Stimulated activated CD4-positive, alpha-beta T cell treated with anti-CD3 and anti-CD28 coated beads, Interleukin-1b, Interleukin-23, amount 100 ng/mL, for 4 hours (primary cell): ENCODE data around the gene C6orf118.

Experiments used
- DNase-seq, 2 donors: peaks; one replicate each; pipeline ENCODE4 v3.0.0-alpha.2; 2020; ENCODE audit warnings: low read depth in 2 of 2

C6orf118 gene

DNA sequence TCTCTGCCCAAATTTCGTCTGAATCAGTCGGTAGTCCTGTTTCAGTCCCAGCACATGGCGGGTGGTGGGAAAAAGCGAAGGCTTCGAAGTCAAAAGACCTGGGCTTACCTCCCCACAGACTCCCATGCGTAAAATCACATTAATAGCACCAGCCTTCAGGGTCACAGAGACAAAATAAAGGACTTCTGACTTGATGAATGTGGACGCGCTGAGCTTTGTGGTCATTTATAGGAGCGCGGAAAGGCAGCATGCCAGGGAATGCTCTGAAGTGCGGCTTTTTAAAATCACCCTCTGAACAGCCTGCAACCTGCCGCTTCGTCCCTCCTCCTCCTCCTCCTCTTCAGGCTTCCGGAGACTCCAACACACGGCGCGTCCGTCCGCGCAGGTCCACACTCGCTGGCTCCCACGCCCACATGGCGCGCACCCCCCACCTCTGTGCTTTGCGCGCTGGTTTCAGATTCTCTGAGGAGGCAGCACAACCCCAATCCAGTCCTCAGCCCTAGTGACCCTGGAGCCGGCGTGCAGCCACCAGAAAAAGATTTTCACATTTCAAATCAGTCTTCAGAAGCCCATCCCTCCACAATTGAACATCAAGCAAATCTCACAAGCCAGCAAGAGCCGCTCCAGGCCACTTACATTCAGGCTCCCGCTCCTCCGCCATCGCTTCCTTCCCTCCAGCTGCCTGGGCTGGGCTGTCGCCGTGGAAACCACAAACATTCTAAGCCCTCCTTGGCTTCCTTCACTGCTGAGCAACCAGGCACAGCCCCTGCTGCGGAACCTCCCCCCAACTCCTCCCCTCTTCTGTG is at the start of gene C6orf118:
Gene C6orf118 (minus strand): TSS at position 680 of the 806 bp plus-strand sequence. CDS start 19 bp downstream, at position 661.
- DNase-seq: no peak

DNA sequence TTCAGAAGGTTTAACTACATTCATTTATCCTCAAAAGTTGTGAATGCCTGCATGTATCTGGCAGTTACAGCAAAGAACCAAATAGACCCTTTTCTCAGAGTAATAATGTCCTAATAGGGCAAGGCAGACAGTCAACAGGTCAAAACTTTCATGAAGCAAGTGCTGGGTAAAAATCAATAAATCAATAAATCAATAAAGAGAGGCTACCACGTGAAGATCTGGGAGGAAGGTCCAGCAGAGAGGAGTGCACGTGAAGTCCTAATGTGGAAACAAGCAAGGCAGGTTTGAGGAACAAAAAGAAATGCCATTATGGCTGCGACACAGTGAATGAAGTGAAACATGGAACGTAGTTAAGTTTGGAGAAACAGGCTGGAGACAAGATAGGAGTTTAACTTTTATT is 36.3 kb upstream of the C6orf118 start:
- no peak for DNase-seq

DNA sequence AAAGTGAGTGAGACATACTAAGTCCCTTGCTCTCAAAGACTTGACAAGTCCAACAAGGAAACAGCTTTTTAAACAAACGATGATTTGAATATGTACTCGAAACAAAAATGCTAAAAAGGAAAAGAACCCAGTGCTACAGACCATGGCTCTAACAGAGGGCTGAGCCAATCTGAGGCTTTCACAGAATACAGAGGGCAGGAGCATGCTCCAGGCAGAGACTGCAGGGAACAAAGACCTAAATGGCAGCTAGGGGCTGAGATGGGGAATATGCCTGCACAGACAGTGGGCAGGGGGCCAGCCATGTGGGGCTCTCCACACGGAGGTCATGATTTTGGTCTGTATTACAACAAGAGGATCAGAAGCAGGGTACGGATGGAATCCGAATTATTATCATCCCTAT is 31.1 kb upstream of the C6orf118 start:
- no peak for DNase-seq

DNA sequence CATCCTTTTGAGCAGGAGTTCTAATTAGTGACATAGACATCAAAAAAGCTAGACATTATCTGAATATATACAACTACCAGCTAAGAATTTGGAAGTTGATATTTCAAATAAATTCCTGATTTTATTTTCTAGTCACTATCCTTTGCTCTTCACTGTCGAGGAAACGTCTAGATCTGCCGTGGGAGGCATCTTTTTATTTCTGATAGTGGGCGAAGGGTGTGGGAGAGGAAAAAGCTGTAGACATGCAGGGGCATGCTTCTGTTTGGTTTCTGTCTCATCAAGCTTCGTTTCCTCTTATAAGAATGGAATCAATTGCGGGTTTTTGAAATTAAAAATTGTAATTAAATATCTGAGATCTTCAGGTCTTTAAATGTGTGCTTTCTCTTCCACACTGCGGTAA is 16.2 kb upstream of the C6orf118 start:
- DNase-seq: no peak

DNA sequence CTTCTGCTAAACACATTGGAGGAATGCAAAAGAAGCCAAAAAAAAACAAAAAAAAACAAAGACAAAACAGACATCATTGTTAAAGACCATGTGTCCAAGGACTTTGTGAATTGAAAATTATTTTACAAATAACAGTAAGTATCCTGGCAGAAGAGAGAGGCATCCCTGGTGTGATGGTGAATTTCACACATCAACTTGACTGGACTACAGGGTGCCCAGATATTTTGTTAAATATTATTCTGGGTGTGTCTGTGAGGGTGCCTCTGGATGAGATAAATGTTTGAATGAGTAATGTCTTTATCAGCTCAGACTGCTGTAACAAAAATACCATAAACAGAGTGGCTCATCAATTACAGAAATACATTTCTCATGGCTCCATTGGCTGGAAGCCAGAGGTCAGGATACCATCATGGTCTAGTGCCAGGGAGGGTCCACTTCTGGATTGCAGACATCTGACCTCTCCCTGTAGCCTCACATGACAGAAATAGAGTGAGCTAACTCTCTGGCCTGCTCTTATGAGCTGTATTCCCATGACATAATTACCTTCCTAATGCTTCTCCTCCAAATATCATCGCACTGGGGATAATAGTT is 12.2 kb upstream of the C6orf118 start:
- no peak for DNase-seq

DNA sequence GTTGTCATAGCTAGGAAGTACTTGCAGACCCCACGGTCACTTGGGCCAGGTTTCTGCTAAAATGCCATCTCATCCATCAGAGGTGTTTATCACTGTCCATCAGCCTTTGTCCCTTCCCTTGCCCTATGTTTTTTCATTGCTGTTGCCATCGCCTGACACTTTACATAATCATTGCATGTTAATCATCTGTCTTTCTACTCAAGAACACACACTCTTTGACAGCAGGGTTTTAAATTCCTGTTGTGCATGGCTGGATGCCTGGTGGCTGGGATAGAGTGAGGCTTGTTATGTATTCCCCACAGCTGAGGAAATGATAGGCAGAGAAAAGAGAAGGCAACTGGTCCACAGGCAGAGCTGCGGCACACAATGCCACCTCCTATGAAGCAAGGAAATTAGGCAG is 11.7 kb upstream of the C6orf118 start:
- no peak for DNase-seq

DNA sequence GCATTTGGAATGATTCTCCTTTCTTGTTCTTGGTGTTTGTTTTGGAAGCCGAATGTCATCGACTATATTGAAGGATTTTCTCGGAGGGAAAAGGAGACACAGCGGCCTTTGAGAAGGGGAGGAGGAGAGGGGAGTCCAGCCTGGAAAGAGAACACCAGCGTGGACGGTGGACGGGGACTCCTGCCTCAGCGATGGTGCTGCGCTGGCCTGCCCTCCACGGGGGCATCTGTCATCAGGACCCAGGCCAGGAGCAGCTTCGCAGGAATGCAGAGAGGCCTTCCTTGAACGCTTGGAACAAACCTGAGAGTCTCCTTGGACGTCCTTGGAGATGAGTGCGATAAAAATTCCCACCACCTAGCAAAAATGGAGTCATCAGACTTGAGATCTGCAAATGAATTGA is 8.3 kb upstream of the C6orf118 start:
- no peak for DNase-seq

DNA sequence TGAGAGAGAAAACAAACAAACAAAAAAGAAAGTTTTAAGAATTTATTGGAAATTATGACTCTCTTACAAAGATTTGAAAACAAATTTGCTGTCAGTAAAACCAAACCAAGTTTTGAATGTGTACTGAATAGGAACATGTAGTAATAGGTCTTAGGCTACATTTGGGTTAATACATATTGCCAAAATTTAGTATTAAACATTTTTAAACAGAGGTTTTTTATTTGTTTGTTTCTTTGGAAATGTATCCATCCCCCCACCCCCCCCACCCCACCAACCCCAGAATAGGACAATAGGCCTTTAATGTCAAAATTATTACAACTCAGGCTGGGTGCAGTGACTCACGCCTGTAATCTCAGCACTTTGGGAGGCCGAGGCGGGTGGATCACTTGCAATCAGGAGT is 2.5 kb downstream of the C6orf118 start:
- no peak for DNase-seq

DNA sequence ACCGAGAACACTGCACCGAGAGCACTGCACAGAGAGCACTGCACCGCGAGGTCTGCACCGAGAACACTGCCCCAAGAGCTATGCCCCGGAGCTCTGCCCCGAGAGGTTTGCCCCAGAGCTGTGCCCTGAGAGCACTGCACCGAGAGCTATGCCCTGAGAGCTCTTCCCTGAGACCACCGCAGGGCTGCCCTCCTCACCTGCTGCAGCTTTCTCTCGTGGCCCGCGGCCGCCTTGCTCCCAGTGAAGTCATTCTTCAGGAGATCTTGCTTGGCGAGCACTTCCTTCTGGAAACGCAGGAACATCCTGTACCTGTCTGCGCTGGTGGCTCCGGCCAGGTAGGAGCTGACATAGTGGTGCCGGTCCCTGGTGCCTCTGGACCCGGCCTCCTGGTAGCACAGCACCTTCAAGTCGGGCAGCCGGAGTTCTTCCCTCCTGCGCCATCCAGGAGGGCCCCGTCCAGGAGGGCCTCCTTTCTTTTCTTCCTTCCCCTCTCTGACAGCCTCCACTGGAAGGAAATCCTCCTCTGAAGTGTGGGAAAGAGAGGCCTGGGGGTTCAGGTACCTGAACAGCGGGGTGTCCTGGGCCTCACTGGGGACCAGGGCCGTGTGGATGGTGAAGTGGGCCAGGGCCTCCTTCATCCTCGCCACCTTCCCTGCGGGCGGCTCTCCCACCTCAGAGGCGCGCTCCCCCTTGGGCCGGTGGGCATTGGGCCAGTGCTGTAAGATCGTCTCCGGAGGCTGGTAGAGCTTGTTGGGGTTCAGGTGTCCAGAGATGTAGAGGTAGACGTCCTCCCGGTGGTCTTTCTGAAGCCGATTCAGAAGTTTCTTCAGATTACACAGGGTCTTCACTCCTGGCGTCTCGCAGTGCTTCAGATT is 7.8 kb downstream of the C6orf118 start:
- no peak for DNase-seq

DNA sequence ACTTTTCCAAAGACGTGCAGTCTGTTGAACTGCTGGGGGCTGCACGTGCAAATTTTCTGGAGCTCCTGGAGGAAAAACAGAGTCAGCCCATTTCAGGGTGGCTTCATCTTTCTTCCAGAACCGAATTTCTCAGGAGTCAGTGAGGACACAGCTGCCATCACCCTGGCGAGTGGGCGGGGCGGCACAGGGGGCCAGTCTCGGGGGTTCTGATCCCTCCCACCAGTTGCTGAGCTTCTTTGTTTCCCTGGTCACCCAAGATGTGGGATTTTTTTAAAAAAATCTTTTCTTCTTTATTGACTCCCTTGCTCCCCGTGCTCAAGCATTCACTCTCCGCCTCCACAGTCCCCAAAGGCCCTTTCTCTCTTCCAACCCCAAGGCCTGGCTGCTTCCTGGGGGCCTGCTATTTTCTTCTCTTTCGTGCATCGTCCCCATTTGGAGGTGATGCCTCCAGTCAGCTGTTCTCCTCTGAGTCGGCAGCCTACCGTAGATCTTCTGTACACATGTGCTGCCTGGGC is 8.9 kb downstream of the C6orf118 start:
- no peak for DNase-seq

DNA sequence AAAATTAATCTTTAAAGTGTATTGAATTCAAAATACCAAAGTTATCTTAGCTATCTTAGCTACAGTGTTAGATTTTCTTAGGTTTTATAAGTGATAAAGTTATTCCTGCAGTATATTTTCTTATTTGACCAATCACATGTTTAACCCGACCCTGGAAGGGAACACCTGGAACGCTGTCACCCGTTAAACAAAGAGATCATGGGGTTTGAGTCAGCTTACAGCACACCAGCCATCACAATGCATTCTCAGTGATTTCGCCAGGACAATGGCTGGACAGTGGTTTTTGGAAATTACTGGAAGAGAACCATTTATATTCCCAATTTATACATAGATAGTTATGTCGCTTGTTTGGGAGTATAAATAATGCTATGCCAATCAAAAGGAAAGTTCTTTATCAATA is 10.5 kb downstream of the C6orf118 start:
- no peak for DNase-seq

DNA sequence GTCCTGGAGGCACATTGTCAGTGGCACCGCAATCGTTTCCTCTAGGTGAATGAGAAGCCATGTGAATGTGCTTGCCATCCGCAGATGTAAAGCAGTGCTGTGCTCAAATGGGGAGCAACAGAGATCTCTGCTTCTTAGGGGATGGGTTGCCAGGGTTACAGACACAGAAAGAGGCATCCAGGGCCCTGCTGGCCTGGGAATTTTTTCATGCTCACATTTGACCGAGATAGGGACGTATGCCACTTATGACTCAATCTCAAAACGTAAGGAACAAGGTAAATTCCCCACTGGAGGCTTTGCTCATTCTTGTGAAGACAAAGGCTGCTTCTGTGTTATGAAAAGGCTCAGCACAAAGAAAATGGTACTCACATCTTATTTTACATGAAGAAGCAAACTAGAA is 11.0 kb downstream of the C6orf118 start:
- DNase-seq: no peak

DNA sequence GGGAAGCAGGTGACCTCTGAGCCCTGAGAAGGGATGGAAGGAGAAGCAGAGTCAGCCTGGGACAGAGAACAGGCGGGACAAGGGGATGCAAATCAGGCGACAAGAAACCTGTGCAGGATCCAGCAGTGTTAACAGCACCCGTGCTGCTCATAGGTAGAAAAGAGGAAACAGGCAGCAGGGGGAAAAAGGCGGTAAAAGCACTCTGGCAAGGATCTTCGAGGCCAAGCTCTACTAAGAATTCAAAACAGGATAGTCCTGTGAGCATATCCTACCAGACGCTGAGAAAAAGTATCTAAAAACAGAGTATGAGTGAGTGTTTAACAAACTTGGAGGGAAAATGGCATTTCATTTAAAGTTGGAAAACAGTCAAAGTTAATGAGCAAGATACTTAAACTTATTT is 16.7 kb downstream of the C6orf118 start:
- DNase-seq: no peak

DNA sequence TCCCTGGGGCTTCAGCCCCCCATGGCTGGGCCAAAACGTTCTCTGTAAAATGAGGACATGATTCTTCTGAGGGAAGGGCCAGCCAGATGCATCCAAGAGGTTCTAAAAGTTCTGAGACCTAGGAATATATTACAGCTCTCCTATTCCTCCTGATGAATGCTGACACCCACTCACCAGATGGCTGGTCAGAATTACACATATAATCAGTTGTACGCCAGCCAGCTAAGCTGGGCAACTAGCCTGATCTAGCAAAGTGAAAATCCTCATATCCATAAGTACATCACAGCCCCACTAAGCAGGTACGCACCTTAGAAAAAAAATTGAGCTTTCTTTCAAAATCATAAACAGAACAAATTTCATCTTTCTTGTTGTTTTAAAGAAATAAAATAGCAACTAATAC is 34.8 kb downstream of the C6orf118 start:
- no peak for DNase-seq

DNA sequence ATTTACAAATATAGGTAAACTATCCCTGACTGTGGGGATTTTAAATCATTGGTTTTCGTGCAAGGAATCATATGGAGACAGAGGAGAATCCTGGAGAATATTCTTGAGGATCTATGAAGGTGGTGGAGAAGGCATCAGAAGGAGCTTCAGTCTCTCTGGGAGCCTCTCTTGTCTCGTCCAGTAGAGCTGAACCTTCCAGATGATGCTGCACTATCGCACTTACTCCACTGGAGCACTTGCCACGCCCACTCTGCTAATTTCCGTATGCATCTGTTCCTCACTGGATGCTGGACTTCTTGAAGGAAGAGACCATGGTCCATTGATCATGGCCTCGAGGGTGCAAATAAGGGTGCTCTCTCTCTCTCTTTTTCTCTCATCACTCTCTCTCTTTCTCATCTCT is 36.8 kb downstream of the C6orf118 start:
- DNase-seq: no peak

DNA sequence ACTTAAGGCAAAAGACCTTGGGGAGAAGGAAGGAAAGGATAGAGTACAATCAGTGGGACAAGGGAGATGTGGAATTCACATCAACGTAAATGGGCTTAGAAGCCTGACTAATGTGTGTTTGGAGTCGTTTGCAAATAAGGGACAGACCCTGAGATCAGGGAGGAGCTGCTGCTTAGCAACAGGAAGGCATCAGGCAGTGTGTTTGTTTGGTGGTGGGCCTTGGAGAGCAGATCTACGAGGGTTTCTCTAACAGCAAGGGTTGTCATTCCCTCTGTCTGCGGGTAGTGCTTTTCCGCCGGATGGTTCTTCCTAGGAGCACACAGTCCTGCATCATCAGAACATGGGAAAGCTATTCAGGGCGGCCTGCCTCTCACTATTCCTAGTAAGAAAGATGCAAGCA is 40.4 kb downstream of the C6orf118 start:
- no peak for DNase-seq

DNA sequence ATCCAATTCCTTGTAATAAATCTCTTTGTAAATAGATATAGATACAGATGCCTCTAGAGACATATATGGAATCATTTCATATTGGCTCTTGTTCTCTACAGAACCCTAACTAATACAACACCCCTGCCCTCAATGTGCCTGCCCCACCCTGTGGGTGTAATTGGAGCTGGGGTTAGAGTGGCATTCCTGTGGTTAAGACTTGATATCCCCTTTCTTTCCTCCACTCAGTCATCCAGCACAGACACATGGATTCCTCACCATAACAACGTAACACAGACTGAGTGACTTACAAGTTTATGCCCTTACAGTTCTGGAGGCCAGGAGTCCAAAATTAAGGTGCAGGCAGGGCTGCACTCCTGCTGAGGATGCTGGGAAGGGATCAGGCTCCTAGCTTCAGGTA is 42.8 kb downstream of the C6orf118 start:
- DNase-seq: no peak

DNA sequence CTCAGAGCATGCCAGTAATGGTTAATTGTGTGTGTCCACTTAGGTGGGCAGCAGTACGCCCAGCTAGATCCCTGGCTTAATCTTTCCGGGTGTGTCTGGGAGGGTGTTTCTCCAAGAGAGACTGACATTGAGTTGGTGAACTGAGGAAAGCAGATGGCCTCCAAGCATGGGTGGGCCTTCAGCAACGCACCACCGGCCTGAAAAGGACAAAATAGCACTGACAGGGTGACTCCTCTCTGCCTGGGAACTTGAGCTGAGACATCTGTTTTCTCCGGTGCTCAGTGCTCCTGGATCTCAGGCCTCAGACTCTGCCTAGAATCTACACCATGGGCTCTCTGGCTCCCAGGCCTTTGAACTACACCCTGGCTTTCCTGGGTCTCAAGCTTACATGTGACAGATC is 43.2 kb downstream of the C6orf118 start:
- no peak for DNase-seq

DNA sequence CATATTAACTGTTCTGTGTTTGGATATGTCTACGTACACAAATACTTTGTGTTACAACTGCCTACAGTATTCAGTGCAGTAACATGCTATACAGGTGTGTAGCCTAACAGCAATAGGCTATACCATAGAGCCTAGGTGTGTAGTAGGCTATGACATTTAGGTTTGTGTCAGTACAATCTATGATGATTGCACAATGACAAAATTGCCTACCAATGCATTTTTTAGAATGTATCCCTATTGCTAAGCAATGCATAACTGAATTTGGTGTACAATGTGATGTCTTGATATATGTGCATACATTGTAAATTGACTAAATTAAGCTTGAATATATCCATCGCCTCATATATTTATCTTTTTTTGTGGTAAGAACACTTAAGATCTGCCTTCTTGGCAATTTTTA is 48.9 kb downstream of the C6orf118 start:
- no peak for DNase-seq

DNA sequence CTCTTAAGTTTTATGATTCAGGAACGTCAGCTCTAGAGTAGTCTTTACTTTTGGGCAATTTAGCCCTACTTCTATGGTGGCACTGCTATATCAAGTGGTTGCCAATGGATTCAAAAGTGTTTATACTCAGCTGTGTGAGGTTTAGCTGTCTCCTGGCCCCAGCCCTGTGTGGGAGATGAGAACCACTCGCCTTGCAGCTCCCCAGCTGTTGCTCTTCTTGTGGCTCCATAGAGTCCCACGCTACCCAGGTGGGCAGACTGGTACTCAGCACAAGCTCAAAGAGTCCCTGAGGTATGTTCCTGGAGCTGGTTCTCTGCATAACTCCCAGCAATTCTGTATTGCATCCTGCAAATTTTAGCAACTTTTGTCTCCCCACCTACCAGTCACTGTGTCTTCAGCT is 59.6 kb downstream of the C6orf118 start:
- DNase-seq: no peak

DNA sequence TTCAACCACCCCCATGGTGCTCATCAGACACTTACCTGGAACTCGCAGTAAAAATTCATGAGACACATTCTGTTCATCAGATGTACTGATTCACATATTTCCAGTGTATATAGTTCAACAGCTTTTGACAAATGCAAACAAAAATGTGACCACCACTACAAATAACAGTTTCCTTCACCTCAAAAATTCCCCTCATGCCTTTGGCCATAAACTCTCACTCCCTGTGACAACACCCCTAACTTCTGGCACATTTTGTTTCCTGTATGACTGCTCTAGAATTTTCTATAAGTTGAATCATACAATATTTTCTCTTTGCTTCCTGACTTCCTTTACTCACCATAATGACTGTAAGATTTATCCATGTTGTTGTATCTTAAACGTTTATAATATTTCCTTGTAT is 63.7 kb downstream of the C6orf118 start:
- DNase-seq: no peak

DNA sequence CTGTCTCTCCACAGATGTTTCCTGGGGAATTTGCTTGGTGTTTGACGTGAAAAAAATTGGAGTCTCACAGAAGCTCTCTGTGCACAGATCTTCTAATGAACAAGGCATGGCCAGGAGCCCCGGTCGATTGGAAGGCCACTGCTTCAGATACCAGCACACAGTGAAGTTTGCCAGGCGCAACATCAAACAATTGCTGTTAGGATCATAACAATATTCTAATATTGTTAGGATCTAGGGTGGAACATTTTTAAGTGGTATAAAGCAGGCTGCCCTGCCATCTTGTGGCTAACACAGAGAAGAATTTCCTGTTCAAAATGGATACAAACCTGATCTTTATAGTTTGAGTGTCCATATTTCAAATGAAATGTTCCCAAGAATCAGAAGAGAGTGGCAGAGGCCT is 64.1 kb downstream of the C6orf118 start:
- no peak for DNase-seq
